LoVo (cell line): Measurements from ENCODE around the gene PTH1R.

Experiments
- DNase-seq: peaks from one replicate; pipeline ENCODE4 v3.0.0-alpha.2; 2016; ENCODE audit warnings: low spot score

PTH1R gene

GRCh38 chr3:46946856-46947545, 69.5 kb downstream of the PTH1R start:
- peak; percentile 61 for DNase-seq

DNA sequence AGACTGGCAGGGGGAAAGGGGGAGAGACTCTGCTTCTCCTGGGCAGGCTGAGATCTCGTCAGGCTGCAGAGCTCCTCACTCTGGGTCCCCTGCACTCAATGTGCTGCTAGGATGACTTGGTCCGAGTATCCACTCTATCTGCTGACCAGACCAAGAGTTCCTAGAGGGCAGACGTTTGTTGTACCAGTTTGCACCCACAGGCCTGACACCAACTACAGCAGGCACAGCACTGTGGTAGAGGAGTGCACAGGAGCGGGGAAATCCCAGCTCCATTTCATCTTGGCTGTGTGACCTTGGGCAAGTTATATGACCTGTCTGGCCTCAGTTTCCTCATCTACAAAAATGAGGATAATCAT, 70.0 kb downstream of the PTH1R start:
- DNase-seq, result no peak

DNA sequence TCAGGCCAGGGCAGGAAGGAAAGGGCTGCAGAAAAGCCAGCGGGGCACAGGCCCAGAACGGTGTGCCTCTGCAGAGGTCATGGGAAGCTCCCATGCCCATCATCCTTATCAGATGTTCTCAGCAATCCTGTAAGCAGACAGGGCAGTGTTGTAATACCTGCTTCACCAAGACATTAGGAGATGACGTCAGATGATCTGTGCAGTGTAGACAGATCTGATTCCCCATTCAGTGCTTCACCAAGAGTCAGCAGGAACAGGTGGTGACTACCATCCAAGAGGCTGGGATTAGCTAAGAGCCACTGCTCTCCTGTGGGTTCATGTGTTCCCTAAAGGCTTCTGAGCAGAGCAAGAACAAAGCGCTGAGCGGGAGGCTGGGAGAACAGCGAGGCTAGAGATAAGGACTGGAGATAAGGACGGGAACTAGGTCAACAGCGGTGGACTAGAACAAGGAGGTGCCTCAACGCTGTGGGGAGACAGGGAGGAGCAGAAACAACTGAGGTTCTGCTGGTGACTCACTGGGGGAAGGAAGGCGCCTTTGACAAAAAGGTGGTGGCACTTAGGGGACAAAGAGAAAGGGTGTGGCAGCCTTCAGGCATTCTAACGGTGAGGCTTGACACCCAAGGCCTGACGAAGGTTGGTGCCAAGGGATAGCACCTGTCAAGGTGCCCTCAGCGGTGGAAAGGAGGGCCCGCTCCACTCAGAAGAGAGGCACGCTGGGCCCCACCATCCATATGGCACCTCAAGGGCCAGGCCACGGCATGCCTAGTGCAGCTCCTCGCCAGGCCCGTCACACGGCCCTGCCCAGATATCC, 70.7 kb downstream of the PTH1R start:
- peak; percentile 93 for DNase-seq

DNA sequence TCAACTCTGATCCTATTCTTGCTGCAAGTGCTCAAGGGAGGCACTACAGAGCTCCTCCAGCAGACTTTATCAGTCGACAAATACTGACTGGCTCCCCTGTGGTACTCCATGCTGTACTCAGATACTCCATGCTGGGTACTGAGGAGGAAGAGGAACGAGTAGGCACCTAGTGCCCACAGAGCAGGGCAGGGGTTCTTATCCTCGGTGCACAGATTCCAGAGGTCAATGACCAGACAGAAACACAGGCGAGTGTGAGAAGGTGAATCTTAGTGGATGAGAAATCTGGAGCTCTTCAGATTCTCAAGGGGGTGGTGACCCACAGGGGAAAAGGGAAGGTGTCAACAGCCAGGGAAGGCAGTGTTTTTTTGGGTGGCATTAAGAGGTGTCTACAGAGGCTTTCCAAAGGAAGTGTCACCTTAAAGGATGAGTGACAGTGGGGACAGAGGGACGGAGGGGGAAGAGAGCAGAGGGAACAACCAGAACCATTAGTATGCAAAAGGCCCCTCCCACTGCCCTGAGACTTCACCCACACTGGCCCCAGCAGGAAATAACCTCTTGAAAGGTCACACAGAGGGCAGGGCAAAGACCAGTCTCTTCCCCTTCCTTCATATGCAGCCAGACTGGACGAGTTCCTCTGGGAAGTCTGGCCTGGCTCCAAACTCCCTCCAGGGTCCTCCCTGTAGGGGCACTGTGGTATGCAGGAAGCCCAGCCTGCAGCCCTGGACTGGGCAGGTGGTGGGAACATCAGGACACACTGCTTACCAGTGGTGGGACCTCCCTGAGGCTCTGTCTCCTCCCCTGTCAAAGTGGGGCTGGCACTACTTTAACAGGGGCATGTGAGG, 71.5 kb downstream of the PTH1R start:
- DNase-seq, result no peak

GRCh38 chr3:46950177-46950576, 72.7 kb downstream of the PTH1R start:
- no peak for DNase-seq

- no peak for DNase-seq
These were observed 73.2 kb downstream of the PTH1R start for GRCh38 chr3:46950650-46951241.

DNA sequence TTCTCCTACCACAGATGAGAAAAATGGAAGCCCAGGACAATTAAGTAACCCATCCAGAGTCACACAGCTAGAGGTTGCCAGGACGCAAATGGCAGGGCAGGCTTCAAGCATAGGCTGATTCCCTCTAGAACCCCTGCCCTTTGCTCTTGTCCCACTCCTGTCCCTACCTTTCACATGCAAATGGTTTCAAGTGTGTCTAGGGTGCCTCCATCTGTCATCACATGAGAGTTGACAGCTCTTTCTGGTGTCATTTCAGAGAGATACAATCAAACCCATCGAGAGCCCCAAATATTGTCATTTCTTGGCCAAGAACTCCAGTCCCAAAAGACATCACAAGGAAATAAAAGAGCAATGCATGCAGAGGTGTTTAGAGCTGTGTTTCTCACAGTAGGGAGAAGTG, 75.3 kb downstream of the PTH1R start:
- DNase-seq, result no peak
